ENCODE data around the gene PCDHB7.
A peak's percentile ranks its signal among the peaks of the same experiment; 100 is the strongest.
"Not testable (repeated sequence)": the region's sequence is repeated elsewhere in the genome, so short reads cannot be mapped to it uniquely, and the experiment has no call there.

PCDHB7 gene

GRCh38 chr5:141172381-141173204 is at the start of gene PCDHB7:
PCDHB7 (plus strand) TSS chr5:141172644; CDS start chr5:141172836, 192 bp downstream.
- peak in 25 of 42 donors; percentile 17 to 83 (median 44) for DNase-seq
- intact Hi-C loops (cut with DNase I): no loop called here

GRCh38 chr5:141123396-141124135 is 48.9 kb upstream of the PCDHB7 start:
- intact Hi-C loops (cut with DNase I); DNase-seq: not testable (repeated sequence)

- intact Hi-C loops (cut with DNase I): no loop called here
- DNase-seq: no peak
Measured at GRCh38 chr5:141127305-141127704, 45.1 kb upstream of the PCDHB7 start.

GRCh38 chr5:141135030-141135717 is 37.3 kb upstream of the PCDHB7 start, which contains the start of gene PCDHB5:
PCDHB5 (plus strand) TSS chr5:141135206; CDS start chr5:141135435, 229 bp downstream.
- peak in 18 of 42 donors; percentile 12 to 76 (median 36) for DNase-seq
- intact Hi-C loops (cut with DNase I): no loop called here

- intact Hi-C loops (cut with DNase I): no loop called here
- DNase-seq: no peak
Measured at GRCh38 chr5:141135718-141136266, 36.7 kb upstream of the PCDHB7 start.

GRCh38 chr5:141137346-141137745 is 35.1 kb upstream of the PCDHB7 start:
- intact Hi-C loops (cut with DNase I); DNase-seq: not testable (repeated sequence)

- intact Hi-C loops (cut with DNase I): no loop called here
- DNase-seq: peak in 7 of 42 donors; percentile 10 to 62 (median 15)
Measured at GRCh38 chr5:141149812-141150211, 22.6 kb upstream of the PCDHB7 start, which contains the start of gene PCDHB6. PCDHB6 (plus strand) TSS chr5:141150057; CDS start chr5:141150258, 201 bp downstream.

- DNase-seq: no peak
- intact Hi-C loops (cut with DNase I): no loop called here
Measured at GRCh38 chr5:141150224-141150992, 22.0 kb upstream of the PCDHB7 start.

- intact Hi-C loops (cut with DNase I): no loop called here
- no peak for DNase-seq
Measured at GRCh38 chr5:141150993-141151325, 21.5 kb upstream of the PCDHB7 start.

GRCh38 chr5:141151632-141152031 is 20.8 kb upstream of the PCDHB7 start:
- intact Hi-C loops (cut with DNase I); DNase-seq: not testable (repeated sequence)

GRCh38 chr5:141152096-141152495 is 20.3 kb upstream of the PCDHB7 start:
- DNase-seq; intact Hi-C loops (cut with DNase I): not testable (repeated sequence)

GRCh38 chr5:141155540-141156374 is 16.7 kb upstream of the PCDHB7 start:
- DNase-seq: peak in 3 of 42 donors; percentile 7 to 53 (median 12)
- intact Hi-C loops (cut with DNase I): no loop called here

GRCh38 chr5:141157356-141157755 is 15.1 kb upstream of the PCDHB7 start:
- DNase-seq; intact Hi-C loops (cut with DNase I): not testable (repeated sequence)

GRCh38 chr5:141157901-141158300 is 14.5 kb upstream of the PCDHB7 start:
- DNase-seq; intact Hi-C loops (cut with DNase I): not testable (repeated sequence)

- intact Hi-C loops (cut with DNase I); DNase-seq: not testable (repeated sequence)
Measured at GRCh38 chr5:141174291-141175104, 2.1 kb downstream of the PCDHB7 start.

- intact Hi-C loops (cut with DNase I): no loop called here
- no peak for DNase-seq
Measured at GRCh38 chr5:141175933-141176332, 3.5 kb downstream of the PCDHB7 start.
